AG04450 (cell line): ENCODE data around the gene GRIA1. TPM values are rescaled to one million over a fixed set of nuclear protein-coding genes. Genes with fewer than 3 reads are reported as not detected.

Experiments used
- CTCF ChIA-PET: fragments of 300-600, 350-600 bp; formaldehyde crosslinking; extraction: SDS; loops from one replicate; lab custom pipeline; 2022; ENCODE audit warnings: antibody characterized with exemption, inconsistent platforms; lab: Charles Lee
- POLR2A ChIA-PET: fragments of 350-600 bp; formaldehyde crosslinking; extraction: SDS; loops from one replicate; lab custom pipeline; 2021; ENCODE audit warnings: antibody characterized with exemption, inconsistent platforms; lab: Yijun Ruan, JAX
- DNase-seq: peaks from one replicate; pipeline ENCODE4 v3.0.0-alpha.2; 2011; ENCODE audit warnings: low read depth, low spot score
- H3K27ac ChIP-seq: one replicate; pipeline ENCODE4 v1.5.1; 2012; ENCODE audit warnings: low read depth, low read length, control low read depth
- H3K27me3 ChIP-seq: one replicate; pipeline ENCODE4 v1.6.0; 2012; ENCODE audit warnings: low read length; ENCODE audit not compliant: control insufficient read depth, insufficient read depth
- H3K4me3 ChIP-seq: 2 replicates; pipeline ENCODE4 v1.5.1; 2011; ENCODE audit warnings: mild to moderate bottlenecking, low read depth, low read length, control low read depth
- H3K9me3 ChIP-seq: 2 replicates; pipeline ENCODE4 v1.5.1; 2012; ENCODE audit warnings: low read length; ENCODE audit not compliant: control insufficient read depth, insufficient read depth
- CTCF ChIP-seq: IDR thresholded peaks from 2 replicates; pipeline ENCODE4 v1.5.1; 2011; ENCODE audit warnings: low read depth, low read length, control low read depth, inconsistent platforms
- polyA plus RNA-seq: library from polyadenylated mRNA; depleted of rRNA; stranded (reverse); fragments of >200 nt; gene quantifications from 2 replicates; pipeline ENCODE4 v1.2.3, GENCODE V29; 2011

GRIA1 gene
- polyA plus RNA-seq, 1 experiment = 0.42 TPM

DNA sequence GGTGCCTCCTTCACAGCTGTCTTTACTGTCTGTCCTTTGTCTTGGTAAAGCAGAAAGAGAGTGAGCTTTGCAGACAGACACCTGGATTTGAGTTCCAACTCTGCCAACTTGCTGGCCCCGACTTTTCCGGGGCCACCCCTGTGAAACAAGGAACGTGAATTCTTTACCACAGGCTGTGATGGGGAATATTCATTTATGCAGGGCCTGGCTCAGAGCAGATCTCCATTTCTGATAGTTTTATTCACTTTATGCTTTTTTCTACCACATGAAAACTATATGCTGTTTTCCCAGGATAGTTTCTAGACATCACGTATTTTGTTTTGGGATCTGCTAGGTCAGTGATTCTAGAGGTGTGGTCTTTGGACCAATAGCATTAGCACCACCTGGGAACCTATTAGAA lies 211.8 kb downstream of the GRIA1 start:
- no peaks in the 10 kb centered on the region for H3K27me3 ChIP-seq
- no peak overlapping the region for H3K4me3 ChIP-seq
- DNase-seq = no peak
- TF ChIP-seq CTCF = no peak
- H3K9me3 ChIP-seq = no peaks in the 10 kb centered on the region
- CTCF ChIA-PET = no interaction called here
- H3K27ac ChIP-seq = no peak overlapping the region
- POLR2A ChIA-PET = no interaction called here

DNA sequence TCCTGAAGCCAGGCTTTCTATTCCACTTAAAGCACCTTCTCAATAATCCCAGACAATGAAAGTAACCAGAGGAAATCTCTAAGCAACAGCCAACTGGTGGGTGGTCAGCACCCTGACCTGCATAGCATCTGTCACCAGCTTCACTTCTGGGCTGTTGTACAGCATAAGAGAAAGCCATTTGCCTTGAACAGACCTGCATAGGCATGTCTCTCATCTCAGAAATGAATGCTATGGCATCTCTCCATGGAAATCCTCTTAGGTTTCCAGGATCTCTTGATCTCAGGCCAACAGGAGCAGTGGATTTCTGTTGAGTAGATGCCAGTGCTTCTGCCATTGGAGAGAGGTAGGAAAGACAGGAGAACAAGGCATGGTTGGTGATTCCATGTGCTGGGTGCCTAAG lies 213.6 kb downstream of the GRIA1 start:
- TF ChIP-seq CTCF = no peak
- CTCF ChIA-PET = no interaction called here
- POLR2A ChIA-PET = no interaction called here

GRCh38 chr5:153707626-153708025 lies 217.2 kb downstream of the GRIA1 start:
- no peak overlapping the region for H3K27ac ChIP-seq
- ChIA-PET CTCF (no interaction called here), POLR2A (no interaction called here)
- TF ChIP-seq CTCF = no peak
- no peaks in the 10 kb centered on the region for H3K27me3 ChIP-seq
- H3K4me3 ChIP-seq = no peak overlapping the region
- DNase-seq = no peak
- no peaks in the 10 kb centered on the region for H3K9me3 ChIP-seq

More for the DNA sequence above, 213.6 kb downstream of the GRIA1 start:
- no peak overlapping the region for H3K4me3 ChIP-seq
- no peak overlapping the region for H3K27ac ChIP-seq
- no peaks in the 10 kb centered on the region for H3K27me3 ChIP-seq
- no peaks in the 10 kb centered on the region for H3K9me3 ChIP-seq
- no peak for DNase-seq

GRCh38 chr5:153711755-153712154 lies 221.3 kb downstream of the GRIA1 start:
- TF ChIP-seq CTCF = 0 out of 2 replicates have a peak, but pooled peaks have one; percentile 29
- POLR2A ChIA-PET = no interaction called here
- no peak overlapping the region for H3K4me3 ChIP-seq
- CTCF ChIA-PET = interaction anchor here (0.6 to 6.7 kb wide), 5 partner anchors 120 to 469 kb away, joined by 3 to 77 read pairs (median 5); no protein-coding TSS in a partner anchor
- H3K27me3 ChIP-seq = no peaks in the 10 kb centered on the region
- H3K27ac ChIP-seq = no peak overlapping the region
- no peaks in the 10 kb centered on the region for H3K9me3 ChIP-seq
- no peak for DNase-seq

DNA sequence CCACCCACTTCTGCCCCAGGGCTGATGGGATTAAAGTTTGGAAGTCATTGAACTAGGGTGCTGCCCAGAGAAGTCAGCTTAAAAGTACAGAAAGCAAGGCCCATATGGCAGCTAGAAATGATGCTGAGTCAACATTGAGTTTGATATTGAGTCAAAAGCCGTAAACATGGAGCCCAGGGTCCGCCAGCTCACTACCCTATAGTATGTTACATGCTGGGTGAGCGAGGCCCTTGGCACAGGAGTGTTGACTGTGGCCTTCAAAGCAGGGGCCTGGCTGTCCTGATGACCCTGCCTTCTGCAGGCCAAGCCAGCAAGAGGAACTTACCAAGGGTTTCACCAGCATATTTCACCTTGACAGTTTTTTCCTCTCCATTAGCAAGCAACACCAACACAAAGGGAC lies 222.5 kb downstream of the GRIA1 start:
- TF ChIP-seq CTCF = no peak
- no peaks in the 10 kb centered on the region for H3K27me3 ChIP-seq
- H3K4me3 ChIP-seq = no peak overlapping the region
- DNase-seq = no peak
- ChIA-PET POLR2A (no interaction called here), CTCF (interaction anchor here (6.7 kb wide), 1 partner anchor 215 kb away, joined by 77 read pairs; no protein-coding TSS in a partner anchor)
- no peak overlapping the region for H3K27ac ChIP-seq
- no peaks in the 10 kb centered on the region for H3K9me3 ChIP-seq
